HuH-7 (cell line): ENCODE measurements around the gene DHRSX.
"Not testable (repeated sequence)": the region's sequence is repeated elsewhere in the genome, so short reads cannot be mapped to it uniquely, and the experiment has no call there.

Experiments
- DNase-seq: peaks from one replicate; pipeline ENCODE4 v3.0.0; 2011; ENCODE audit warnings: low spot score

DHRSX gene

GRCh38 chrX:2519638-2520037 lies 18.9 kb upstream of the DHRSX start:
- DNase-seq, result not testable (repeated sequence)

GRCh38 chrX:2517055-2517454 lies 16.3 kb upstream of the DHRSX start:
- no peak for DNase-seq

- no peak for DNase-seq
Observed at GRCh38 chrX:2516623-2517022, 15.8 kb upstream of the DHRSX start.

GRCh38 chrX:2514131-2514530 lies 13.4 kb upstream of the DHRSX start:
- no peak for DNase-seq

GRCh38 chrX:2513121-2513664 lies 12.4 kb upstream of the DHRSX start:
- no peak for DNase-seq

GRCh38 chrX:2512501-2512900 lies 11.7 kb upstream of the DHRSX start:
- DNase-seq, result no peak

- DNase-seq, result no peak
Observed at GRCh38 chrX:2511326-2511725, 10.6 kb upstream of the DHRSX start.

GRCh38 chrX:2508648-2509335 lies 8.0 kb upstream of the DHRSX start:
- DNase-seq, result no peak

- no peak for DNase-seq
Observed at GRCh38 chrX:2507904-2508627, 7.3 kb upstream of the DHRSX start.

GRCh38 chrX:2507196-2507595 lies 6.4 kb upstream of the DHRSX start:
- no peak for DNase-seq

- not testable (repeated sequence) for DNase-seq
Observed at GRCh38 chrX:2505341-2505740, 4.6 kb upstream of the DHRSX start.

GRCh38 chrX:2504706-2505332 lies 4.0 kb upstream of the DHRSX start:
- no peak for DNase-seq

- no peak for DNase-seq
Observed at GRCh38 chrX:2503591-2504500, 3.1 kb upstream of the DHRSX start.

- no peak for DNase-seq
Observed at GRCh38 chrX:2502668-2503519, 2.1 kb upstream of the DHRSX start.

- DNase-seq, result no peak
Observed at GRCh38 chrX:2502120-2502667, 1.4 kb upstream of the DHRSX start.

GRCh38 chrX:2501559-2502102 lies 855 bp upstream of the DHRSX start:
- no peak for DNase-seq

- peak; percentile 22 for DNase-seq
Observed at GRCh38 chrX:2500091-2500802, 529 bp downstream of the DHRSX start.

GRCh38 chrX:2499507-2499906 lies 1.3 kb downstream of the DHRSX start:
- no peak for DNase-seq

GRCh38 chrX:2498781-2499302 lies 1.9 kb downstream of the DHRSX start:
- peak; percentile 26 for DNase-seq
